Measurements from ENCODE around the gene TNFRSF12A. TPM values are rescaled to one million over a fixed set of nuclear protein-coding genes. Genes with fewer than 3 reads are reported as not detected.

TNFRSF12A gene
- total and polyA plus RNA-seq, 2 of the 13 experiments (the other 11 are each of a cell fraction or from before 2014, with no cell fraction given), result 61.9 to 66.0 TPM

DNA sequence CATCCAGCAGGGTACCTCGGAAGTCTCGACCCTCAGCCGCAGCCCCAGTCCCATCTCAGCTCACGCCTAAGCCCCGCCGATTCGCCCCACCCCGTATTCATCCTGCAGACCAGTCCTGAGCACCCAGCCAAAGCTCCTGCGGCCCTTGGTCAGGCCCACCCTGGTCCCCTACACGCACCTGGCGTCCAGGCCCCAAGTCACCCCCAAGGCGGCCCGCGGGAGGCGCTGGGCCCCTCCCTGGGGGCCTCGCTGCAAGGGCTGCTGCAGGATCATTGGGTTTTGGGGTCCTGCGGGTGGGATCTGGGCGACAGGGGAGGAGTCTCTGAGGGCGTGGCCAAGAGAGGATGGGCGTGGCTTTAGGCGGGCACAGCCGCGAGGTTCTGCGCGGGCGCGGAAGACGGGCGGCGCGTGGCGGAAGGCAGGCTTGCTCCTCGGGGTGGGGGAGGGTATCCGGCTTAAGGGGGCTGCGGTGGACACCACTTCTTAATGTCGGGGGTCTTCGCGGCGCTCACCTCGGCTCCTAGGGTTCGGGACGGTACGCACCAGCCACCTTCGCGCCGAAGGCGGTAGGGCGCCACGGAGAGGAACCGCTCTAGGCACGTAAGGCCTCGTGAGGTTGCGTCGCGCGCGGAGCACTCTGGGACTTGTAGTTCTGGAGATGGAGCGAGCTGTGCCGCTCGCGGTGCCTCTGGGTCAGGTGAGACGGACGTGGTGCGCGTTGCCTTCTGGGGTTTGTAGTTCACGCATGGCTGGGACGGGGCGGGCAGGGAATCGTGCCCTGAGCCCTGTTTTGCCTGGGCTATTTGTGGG is 3.7 kb downstream of the TNFRSF12A start, which contains the start of the genes HCFC1R1 and THOC6 (continued):
- TF ChIP-seq, protein P1, sequence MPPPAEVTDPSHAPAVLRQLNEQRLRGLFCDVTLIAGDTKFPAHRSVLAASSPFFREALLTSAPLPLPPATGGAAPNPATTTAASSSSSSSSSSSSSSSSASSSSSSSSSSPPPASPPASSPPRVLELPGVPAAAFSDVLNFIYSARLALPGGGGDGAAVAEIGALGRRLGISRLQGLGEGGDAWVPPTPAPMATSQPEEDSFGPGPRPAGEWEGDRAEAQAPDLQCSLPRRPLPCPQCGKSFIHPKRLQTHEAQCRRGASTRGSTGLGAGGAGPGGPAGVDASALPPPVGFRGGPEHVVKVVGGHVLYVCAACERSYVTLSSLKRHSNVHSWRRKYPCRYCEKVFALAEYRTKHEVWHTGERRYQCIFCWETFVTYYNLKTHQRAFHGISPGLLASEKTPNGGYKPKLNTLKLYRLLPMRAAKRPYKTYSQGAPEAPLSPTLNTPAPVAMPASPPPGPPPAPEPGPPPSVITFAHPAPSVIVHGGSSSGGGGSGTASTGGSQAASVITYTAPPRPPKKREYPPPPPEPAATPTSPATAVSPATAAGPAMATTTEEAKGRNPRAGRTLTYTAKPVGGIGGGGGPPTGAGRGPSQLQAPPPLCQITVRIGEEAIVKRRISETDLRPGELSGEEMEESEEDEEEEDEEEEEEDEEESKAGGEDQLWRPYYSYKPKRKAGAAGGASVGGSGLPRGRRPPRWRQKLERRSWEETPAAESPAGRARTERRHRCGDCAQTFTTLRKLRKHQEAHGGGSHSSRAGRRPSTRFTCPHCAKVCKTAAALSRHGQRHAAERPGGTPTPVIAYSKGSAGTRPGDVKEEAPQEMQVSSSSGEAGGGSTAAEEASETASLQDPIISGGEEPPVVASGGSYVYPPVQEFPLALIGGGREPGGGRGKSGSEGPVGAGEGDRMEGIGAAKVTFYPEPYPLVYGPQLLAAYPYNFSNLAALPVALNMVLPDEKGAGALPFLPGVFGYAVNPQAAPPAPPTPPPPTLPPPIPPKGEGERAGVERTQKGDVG (CRISPR knock-in tag; IDR thresholded peaks at IDR 0.05; ENCODE audit: borderline replicate concordance), result no peak; the same call in none of the 2 replicates
- TF ChIP-seq, protein P2, sequence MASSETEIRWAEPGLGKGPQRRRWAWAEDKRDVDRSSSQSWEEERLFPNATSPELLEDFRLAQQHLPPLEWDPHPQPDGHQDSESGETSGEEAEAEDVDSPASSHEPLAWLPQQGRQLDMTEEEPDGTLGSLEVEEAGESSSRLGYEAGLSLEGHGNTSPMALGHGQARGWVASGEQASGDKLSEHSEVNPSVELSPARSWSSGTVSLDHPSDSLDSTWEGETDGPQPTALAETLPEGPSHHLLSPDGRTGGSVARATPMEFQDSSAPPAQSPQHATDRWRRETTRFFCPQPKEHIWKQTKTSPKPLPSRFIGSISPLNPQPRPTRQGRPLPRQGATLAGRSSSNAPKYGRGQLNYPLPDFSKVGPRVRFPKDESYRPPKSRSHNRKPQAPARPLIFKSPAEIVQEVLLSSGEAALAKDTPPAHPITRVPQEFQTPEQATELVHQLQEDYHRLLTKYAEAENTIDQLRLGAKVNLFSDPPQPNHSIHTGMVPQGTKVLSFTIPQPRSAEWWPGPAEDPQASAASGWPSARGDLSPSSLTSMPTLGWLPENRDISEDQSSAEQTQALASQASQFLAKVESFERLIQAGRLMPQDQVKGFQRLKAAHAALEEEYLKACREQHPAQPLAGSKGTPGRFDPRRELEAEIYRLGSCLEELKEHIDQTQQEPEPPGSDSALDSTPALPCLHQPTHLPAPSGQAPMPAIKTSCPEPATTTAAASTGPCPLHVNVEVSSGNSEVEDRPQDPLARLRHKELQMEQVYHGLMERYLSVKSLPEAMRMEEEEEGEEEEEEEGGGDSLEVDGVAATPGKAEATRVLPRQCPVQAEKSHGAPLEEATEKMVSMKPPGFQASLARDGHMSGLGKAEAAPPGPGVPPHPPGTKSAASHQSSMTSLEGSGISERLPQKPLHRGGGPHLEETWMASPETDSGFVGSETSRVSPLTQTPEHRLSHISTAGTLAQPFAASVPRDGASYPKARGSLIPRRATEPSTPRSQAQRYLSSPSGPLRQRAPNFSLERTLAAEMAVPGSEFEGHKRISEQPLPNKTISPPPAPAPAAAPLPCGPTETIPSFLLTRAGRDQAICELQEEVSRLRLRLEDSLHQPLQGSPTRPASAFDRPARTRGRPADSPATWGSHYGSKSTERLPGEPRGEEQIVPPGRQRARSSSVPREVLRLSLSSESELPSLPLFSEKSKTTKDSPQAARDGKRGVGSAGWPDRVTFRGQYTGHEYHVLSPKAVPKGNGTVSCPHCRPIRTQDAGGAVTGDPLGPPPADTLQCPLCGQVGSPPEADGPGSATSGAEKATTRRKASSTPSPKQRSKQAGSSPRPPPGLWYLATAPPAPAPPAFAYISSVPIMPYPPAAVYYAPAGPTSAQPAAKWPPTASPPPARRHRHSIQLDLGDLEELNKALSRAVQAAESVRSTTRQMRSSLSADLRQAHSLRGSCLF (CRISPR knock-in tag; IDR thresholded peaks at IDR 0.05; ENCODE audit: borderline replicate concordance), result 0 out of 2 replicates have a peak, but pooled peaks have one; percentile 20
- no peak for TF ChIP-seq TP53 (CRISPR knock-in tag; conservative IDR thresholded peaks at IDR 0.05)
- no peak for TF ChIP-seq RARG (CRISPR knock-in tag; IDR thresholded peaks at IDR 0.05; ENCODE audit: low read depth)
- no peak for TF ChIP-seq REXO4 (CRISPR knock-in tag; IDR thresholded peaks at IDR 0.05; ENCODE audit: borderline replicate concordance)
- TF ChIP-seq EHMT2 (IDR thresholded peaks at IDR 0.05; ENCODE audit: borderline replicate concordance, low read depth, low read length), result no peak
- TF ChIP-seq ZNF446 (CRISPR knock-in tag; IDR thresholded peaks at IDR 0.05), result peak; percentile 72; the same call in 1 of the 2 replicates
- TF ChIP-seq, protein P3, sequence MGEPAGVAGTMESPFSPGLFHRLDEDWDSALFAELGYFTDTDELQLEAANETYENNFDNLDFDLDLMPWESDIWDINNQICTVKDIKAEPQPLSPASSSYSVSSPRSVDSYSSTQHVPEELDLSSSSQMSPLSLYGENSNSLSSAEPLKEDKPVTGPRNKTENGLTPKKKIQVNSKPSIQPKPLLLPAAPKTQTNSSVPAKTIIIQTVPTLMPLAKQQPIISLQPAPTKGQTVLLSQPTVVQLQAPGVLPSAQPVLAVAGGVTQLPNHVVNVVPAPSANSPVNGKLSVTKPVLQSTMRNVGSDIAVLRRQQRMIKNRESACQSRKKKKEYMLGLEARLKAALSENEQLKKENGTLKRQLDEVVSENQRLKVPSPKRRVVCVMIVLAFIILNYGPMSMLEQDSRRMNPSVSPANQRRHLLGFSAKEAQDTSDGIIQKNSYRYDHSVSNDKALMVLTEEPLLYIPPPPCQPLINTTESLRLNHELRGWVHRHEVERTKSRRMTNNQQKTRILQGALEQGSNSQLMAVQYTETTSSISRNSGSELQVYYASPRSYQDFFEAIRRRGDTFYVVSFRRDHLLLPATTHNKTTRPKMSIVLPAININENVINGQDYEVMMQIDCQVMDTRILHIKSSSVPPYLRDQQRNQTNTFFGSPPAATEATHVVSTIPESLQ (CRISPR knock-in tag; conservative IDR thresholded peaks at IDR 0.05), result 0 out of 2 replicates have a peak, but pooled peaks have one; percentile 37
- no peak for TF ChIP-seq MATR3 (CRISPR knock-in tag; IDR thresholded peaks at IDR 0.05)
- no peak for TF ChIP-seq ZNF33A (CRISPR knock-in tag; IDR thresholded peaks at IDR 0.05; ENCODE audit: borderline replicate concordance)
- peak; percentile 55; the same call in 1 of the 2 replicates for TF ChIP-seq HNRNPL (IDR thresholded peaks at IDR 0.05; ENCODE audit: low read depth, low read length)
- TF ChIP-seq THAP11 (CRISPR knock-in tag; IDR thresholded peaks at IDR 0.05), result peak; percentile 100
- TF ChIP-seq, protein P4, sequence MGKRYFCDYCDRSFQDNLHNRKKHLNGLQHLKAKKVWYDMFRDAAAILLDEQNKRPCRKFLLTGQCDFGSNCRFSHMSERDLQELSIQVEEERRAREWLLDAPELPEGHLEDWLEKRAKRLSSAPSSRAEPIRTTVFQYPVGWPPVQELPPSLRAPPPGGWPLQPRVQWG (CRISPR knock-in tag; IDR thresholded peaks at IDR 0.05; ENCODE audit: borderline replicate concordance, low read depth), result no peak
- peak; percentile 82 for TF ChIP-seq ZBTB7B (CRISPR knock-in tag; IDR thresholded peaks at IDR 0.05)
- peak; percentile 71; the same call in 1 of the 2 replicates for TF ChIP-seq KDM5A (IDR thresholded peaks at IDR 0.05; ENCODE audit: borderline replicate concordance, low read length)
- TF ChIP-seq KLF13 (CRISPR knock-in tag; IDR thresholded peaks at IDR 0.05), result no peak
- TF ChIP-seq CEBPB (IDR thresholded peaks at IDR 0.05; ENCODE audit: borderline replicate concordance, low read depth, low read length), result peak; percentile 8; the same call in 1 of the 2 replicates

Measured in HepG2 (cell line).